Epithelial cell of proximal tubule (primary cell): Measurements from ENCODE around the gene CRIM1. TPM values are rescaled to one million over a fixed set of nuclear protein-coding genes. Genes with fewer than 3 reads are reported as not detected.

Experiments
- DNase-seq: peaks from one replicate; pipeline ENCODE4 v3.0.0-alpha.2; 2011; ENCODE audit warnings: low read depth
- H3K4me3 ChIP-seq: 2 replicates; pipeline ENCODE4 v1.5.1; 2011; ENCODE audit warnings: low read depth, mild to moderate bottlenecking, low read length
- total RNA-seq: library from RNA; depleted of rRNA; stranded (reverse); fragments of >200 nt; gene quantifications from 2 replicates; pipeline ENCODE4 v1.2.3, GENCODE V29; 2015
- TF ChIP-seq, protein P1 (sequence below): conservative IDR thresholded peaks from 2 replicates; pipeline ENCODE4 v1.5.1; 2012; ENCODE audit warnings: low read depth, mild to moderate bottlenecking, low read length

Gene CRIM1
- total RNA-seq, 1 donor from 2014 or later = 143 TPM

DNA sequence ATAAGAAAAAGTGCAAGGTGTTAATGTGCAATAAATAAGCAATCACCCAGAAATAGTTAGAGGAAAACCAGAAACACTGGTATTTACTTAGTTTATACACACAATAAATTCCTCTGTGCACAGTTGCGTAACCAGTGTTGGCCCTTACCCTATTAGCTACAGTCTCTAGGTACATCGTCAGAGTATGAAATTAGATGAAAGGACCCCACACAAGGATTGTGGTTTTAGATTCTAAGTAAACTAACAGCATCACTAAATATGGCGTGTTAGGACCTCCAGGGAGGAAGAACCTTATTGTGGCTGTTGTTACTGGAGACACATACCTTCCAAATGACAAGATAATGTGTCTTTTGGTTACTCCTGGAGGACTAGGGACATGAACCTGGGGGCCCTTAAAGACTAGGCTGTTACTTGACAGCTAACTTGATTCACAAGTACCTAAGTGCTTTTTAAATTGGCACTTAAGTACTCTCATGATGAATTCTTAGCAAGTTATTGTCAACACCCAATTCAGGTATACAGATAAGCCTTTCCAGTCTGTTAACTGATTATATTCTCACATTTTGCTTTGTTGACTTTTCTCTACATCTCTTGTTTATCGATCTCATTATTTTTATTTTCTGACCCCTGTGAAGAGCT lies 127.1 kb downstream of the CRIM1 start:
- peak; percentile 86 for DNase-seq
- TF ChIP-seq, protein P1, sequence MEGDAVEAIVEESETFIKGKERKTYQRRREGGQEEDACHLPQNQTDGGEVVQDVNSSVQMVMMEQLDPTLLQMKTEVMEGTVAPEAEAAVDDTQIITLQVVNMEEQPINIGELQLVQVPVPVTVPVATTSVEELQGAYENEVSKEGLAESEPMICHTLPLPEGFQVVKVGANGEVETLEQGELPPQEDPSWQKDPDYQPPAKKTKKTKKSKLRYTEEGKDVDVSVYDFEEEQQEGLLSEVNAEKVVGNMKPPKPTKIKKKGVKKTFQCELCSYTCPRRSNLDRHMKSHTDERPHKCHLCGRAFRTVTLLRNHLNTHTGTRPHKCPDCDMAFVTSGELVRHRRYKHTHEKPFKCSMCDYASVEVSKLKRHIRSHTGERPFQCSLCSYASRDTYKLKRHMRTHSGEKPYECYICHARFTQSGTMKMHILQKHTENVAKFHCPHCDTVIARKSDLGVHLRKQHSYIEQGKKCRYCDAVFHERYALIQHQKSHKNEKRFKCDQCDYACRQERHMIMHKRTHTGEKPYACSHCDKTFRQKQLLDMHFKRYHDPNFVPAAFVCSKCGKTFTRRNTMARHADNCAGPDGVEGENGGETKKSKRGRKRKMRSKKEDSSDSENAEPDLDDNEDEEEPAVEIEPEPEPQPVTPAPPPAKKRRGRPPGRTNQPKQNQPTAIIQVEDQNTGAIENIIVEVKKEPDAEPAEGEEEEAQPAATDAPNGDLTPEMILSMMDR = no peak
- no peak overlapping the region for H3K4me3 ChIP-seq

- DNase-seq = no peak
- TF ChIP-seq, protein P1 = no peak
Measured at GRCh38 chr2:36483290-36483689, 127.7 kb downstream of the CRIM1 start.

GRCh38 chr2:36484454-36484853 lies 128.9 kb downstream of the CRIM1 start:
- TF ChIP-seq, protein P1 = no peak
- DNase-seq = no peak
- no peak overlapping the region for H3K4me3 ChIP-seq

More at GRCh38 chr2:36483290-36483689, 127.7 kb downstream of the CRIM1 start:
- no peak overlapping the region for H3K4me3 ChIP-seq

GRCh38 chr2:36485521-36485920 lies 129.9 kb downstream of the CRIM1 start:
- H3K4me3 ChIP-seq = no peak overlapping the region
- TF ChIP-seq, protein P1 = no peak
- peak; percentile 52 for DNase-seq

DNA sequence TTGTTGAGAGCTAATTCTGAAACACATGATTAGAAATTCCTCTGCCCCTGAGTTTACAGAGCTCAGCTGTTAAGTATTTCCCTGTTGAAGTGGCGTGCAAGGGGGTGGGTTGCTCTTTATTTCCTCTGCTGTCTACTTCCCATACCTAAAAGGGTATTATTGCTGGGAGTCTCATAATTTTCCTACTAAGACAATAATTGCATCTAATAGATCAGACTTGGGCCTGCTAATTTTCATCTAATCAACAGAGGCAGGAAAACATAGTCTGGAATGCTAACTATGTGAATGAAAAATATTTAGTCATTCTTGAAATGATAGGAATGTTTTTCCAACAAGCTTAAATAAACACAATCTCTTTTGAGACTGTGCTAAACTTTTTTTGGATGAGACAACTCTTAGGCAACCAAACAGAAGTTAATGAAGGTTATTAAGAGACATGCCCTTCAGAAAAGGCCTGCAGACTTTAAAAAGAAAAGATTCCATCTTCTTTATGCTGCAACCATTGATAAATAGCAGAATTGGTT lies 131.0 kb downstream of the CRIM1 start:
- TF ChIP-seq, protein P1 = no peak
- DNase-seq = peak; percentile 71
- no peak overlapping the region for H3K4me3 ChIP-seq

DNA sequence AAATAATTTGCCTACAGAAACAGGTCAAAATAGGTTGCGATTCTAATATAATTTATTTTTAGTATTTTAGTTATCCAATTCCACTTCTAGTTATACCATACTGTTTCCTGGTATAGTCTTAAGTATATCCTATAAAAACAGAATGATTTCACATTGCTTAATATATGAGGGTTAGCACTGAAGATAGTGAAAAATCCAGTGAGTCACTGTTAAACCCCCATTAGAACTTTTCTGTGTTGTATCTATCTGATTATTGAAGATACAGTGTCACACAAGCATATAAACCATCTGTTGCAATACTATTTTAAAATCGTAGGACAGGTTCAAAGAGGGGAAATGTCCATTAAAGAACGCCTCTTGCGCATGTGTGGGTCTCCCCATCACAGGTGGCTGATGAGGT lies 132.4 kb downstream of the CRIM1 start:
- TF ChIP-seq, protein P1 = no peak

DNA sequence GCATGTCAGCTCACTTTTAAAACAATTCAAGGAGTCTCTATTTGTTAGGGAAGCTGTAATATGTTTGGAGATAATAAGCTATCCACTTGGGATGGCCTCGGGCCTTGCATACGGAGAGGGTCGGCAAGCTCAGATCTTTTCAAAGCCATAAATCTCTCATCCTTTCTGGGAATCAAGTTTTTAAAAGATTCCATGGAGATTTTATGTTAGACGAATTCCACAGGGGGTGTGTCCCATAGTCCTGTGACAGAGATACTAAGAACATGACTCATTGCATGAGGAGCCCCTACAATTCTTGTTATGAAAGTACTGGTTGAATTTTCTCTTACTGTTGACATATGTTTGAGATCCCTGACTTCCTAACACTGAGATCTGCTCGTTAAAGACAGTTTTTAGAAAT lies 133.7 kb downstream of the CRIM1 start:
- no peak overlapping the region for H3K4me3 ChIP-seq
- TF ChIP-seq, protein P1 = no peak
- DNase-seq = no peak

More for the DNA sequence above, 132.4 kb downstream of the CRIM1 start:
- no peak overlapping the region for H3K4me3 ChIP-seq
- no peak for DNase-seq
